Left ventricle myocardium inferior (tissue), 1 donor: Measurements from ENCODE around the gene FAM3C. TPM values are rescaled to one million over a fixed set of nuclear protein-coding genes. Genes with fewer than 3 reads are reported as not detected.
A peak's percentile ranks its signal among the peaks of the same experiment; 100 is the strongest.
"Not testable (repeated sequence)": the region's sequence is repeated elsewhere in the genome, so short reads cannot be mapped to it uniquely, and the experiment has no call there.

Experiments used
- DNase-seq: peaks from one replicate; pipeline ENCODE4 v3.0.0-alpha.2; 2020
- H3K27ac ChIP-seq: fragments of 200-600 bp; replicated peaks from 2 replicates; pipeline ENCODE4 v1.8.0; 2021
- H3K27me3 ChIP-seq: fragments of 200-600 bp; 2 replicates; pipeline ENCODE4 v1.8.0; 2021; ENCODE audit warnings: low read depth
- H3K36me3 ChIP-seq: fragments of 200-600 bp; 2 replicates; pipeline ENCODE4 v1.8.0; 2021
- H3K4me1 ChIP-seq: fragments of 200-600 bp; 2 replicates; pipeline ENCODE4 v1.8.0; 2021
- H3K4me3 ChIP-seq: fragments of 200-600 bp; 2 replicates; pipeline ENCODE4 v1.8.0; 2021; ENCODE audit warnings: mild to moderate bottlenecking, moderate library complexity
- H3K9me3 ChIP-seq: fragments of 200-600 bp; replicated peaks from 2 replicates; pipeline ENCODE4 v1.8.0; 2021
- CTCF ChIP-seq: fragments of 200-600 bp; IDR thresholded peaks from 2 replicates; pipeline ENCODE4 v1.8.0; 2021; ENCODE audit warnings: antibody characterized with exemption, mild to moderate bottlenecking, borderline replicate concordance
- intact Hi-C: fragments of 100-400 bp; cut with micrococcal nuclease; formaldehyde crosslinking; loops from one replicate; pipeline ENCODE4 v1.11.0; 2022
- long read RNA-seq: library from polyadenylated mRNA; unstranded; transcript quantifications from one replicate; pipeline ENCODE4 v2.0.0, GENCODE V29; 2021
- total RNA-seq: library from RNA; stranded (reverse); fragmentation: NEBNext Ultra II Directional; extraction: Animal tissue kit (Norgen Biotek cat#: 25700); gene quantifications from one replicate; pipeline ENCODE4 v1.2.1, GENCODE V29; 2021
- donor health status: DM: no; HTN: yes; CAD: no; lungs with severe emphysema.

Gene FAM3C
- 46.2 TPM for total RNA-seq
- long read RNA-seq, transcript FAM3C-201 (10 exons, 2,508 nt): major isoform, 84 of 89 reads
- long read RNA-seq, partial matches to known transcripts: 2 of 89 reads
- long read RNA-seq, other reads (novel, unspliced or antisense): 3 of 89 reads

- H3K36me3 ChIP-seq: peaks cover 7% of the 10 kb centered on the region
- peaks cover 32% of the 10 kb centered on the region for H3K4me1 ChIP-seq
- DNase-seq: peak; percentile 91
- no peaks in the 10 kb centered on the region for H3K9me3 ChIP-seq
- H3K27ac ChIP-seq: peak within 1 kb of the TSS; percentile 89
- H3K4me3 ChIP-seq: peak within 1 kb of the TSS; percentile 98
- intact Hi-C loops: no loop called here
- TF ChIP-seq CTCF: peak; percentile 98
- no peaks in the 10 kb centered on the region for H3K27me3 ChIP-seq
Measured at GRCh38 chr7:121395961-121396757, at the start of gene FAM3C. FAM3C (minus strand) TSS chr7:121396308; CDS start chr7:121382969, 13,339 bp downstream.

DNA sequence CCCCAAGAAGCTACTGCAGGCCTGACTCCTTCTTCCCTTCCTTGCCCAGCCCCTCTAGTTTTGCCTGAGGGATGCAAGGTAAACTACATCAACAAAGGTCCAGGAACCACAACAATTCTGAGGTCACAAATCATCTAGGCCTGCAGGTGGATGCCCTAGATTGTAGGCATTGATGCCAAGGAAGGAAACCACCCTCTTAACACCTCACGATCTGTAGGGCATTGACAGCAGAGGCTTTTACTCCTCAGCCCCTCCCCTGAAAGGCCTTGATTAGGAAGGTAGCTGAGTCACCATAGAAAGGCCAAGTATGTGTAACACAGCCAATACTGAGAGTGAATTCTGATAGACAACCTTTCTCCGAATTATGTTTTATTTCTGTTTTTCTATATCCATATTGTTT lies 46.7 kb upstream of the FAM3C start:
- H3K4me1 ChIP-seq: peaks cover 23% of the 10 kb centered on the region
- DNase-seq: no peak
- H3K27ac ChIP-seq: no peak overlapping the region
- no peak overlapping the region for H3K4me3 ChIP-seq
- intact Hi-C loops: no loop called here
- peaks cover 11% of the 10 kb centered on the region for H3K9me3 ChIP-seq
- no peaks in the 10 kb centered on the region for H3K27me3 ChIP-seq
- TF ChIP-seq CTCF: no peak
- H3K36me3 ChIP-seq: no peaks in the 10 kb centered on the region

DNA sequence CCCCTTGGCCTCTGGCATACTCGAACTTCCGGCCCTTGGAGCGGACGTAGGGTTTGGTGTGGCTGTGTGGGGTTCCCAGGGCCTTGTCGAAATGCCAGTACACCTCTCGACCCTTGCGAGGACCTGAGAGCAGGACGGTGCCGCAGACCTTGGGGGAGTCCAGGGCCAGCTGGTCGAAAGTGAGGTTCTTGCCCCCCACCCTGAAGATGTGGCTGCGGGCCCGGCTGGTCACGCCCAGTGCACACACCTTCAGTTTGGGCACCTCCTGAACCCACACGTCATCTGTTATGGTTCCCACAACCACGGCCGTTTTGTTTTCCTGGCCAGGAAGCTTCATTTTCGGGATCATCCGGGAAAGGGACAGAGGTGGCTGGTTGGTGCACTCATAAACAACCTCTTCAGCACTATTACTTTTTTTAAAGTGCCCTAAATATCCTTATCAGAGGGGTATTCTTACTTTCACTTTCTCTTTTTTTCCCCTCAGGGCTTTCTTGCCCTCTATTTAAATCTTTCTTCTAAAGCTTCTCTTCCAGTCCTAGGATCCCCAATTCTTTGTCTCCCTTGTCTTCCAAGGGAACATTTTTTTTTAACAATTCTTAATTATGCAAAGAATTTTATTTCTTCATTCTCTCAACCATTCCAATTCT lies 44.9 kb upstream of the FAM3C start:
- DNase-seq: peak; percentile 15
- Histone ChIP-seq H3K27me3 (no peaks in the 10 kb centered on the region), H3K9me3 (peaks cover 11% of the 10 kb centered on the region), H3K27ac (peak overlapping the region; percentile 65), H3K4me3 (peak overlapping the region; percentile 44), H3K4me1 (peaks cover 15% of the 10 kb centered on the region), H3K36me3 (no peaks in the 10 kb centered on the region)
- TF ChIP-seq CTCF: no peak
- intact Hi-C loops: no loop called here

GRCh38 chr7:121438043-121438955 lies 42.2 kb upstream of the FAM3C start:
- H3K27ac ChIP-seq: peak overlapping the region; percentile 74
- H3K36me3 ChIP-seq, H3K27me3 ChIP-seq, intact Hi-C loops: not testable (repeated sequence)
- DNase-seq: peak; percentile 85
- peak overlapping the region; percentile 47 for H3K4me3 ChIP-seq
- TF ChIP-seq CTCF: peak; percentile 46
- peaks cover 11% of the 10 kb centered on the region for H3K9me3 ChIP-seq
- peaks cover 15% of the 10 kb centered on the region for H3K4me1 ChIP-seq

DNA sequence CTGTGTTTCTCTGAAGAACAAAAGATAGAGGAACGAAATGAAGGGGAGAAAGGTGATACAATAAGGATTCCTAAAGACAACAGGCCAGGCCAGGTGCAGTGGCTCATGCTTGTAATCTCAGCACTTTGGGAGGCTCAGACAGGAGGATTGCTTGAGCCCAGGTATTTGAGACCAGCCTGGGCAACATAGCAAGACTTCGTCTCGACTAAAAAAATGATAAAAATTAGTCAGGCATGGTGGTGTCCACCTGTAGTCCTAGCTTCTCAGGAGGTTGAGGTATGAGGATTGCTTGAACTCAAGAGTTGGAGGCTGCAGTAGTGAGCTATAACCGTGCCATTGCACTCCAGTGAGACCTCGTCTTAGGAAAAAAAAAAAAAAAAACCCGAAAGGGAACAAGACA lies 41.4 kb upstream of the FAM3C start:
- H3K4me1 ChIP-seq: peaks cover 15% of the 10 kb centered on the region
- TF ChIP-seq CTCF: no peak
- peaks cover 11% of the 10 kb centered on the region for H3K9me3 ChIP-seq
- H3K27me3 ChIP-seq: no peaks in the 10 kb centered on the region
- H3K27ac ChIP-seq: peak overlapping the region; percentile 74
- no peaks in the 10 kb centered on the region for H3K36me3 ChIP-seq
- DNase-seq: no peak
- intact Hi-C loops: no loop called here
- no peak overlapping the region for H3K4me3 ChIP-seq
